ENCODE measurements around the gene DDX60.
"Not testable (repeated sequence)": the region's sequence is repeated elsewhere in the genome, so short reads cannot be mapped to it uniquely, and the experiment has no call there.

DNA sequence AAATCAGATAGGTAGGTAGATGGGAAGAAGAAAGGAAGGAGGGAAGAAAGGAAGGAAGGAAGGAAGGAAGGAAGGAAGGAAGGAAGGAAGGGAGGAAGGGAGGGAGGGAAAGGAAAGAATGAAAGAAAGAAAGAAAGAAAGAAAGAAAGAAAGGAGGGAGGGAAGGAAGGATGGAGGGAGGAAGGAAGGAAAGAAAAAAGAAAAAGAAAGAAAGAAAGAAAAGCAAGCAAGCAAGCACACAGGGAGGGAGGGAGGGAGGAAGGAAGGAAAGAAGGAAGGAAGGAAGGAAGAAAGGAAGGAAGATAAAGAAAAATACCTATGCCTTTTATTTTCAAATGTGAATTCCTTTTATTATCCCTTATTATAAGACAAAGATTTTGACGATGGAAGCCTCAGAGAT is 32.7 kb downstream of the DDX60 start:
- not testable (repeated sequence) for TF ChIP-seq ZNF274 (IDR thresholded peaks at IDR 0.05; ENCODE audit: low read depth, low read length); YY1 (IDR thresholded peaks at IDR 0.05; ENCODE audit: insufficient read depth, insufficient read length); SUZ12 (IDR thresholded peaks at IDR 0.05; ENCODE audit: extremely low read depth, insufficient read depth, insufficient read length)

All from NT2/D1 (cell line).